Activated CD8-positive, alpha-beta memory T cell treated with anti-CD3 and anti-CD28 coated beads, Interleukin-2, amount 50 U/mL, for 4 hours (primary cell): ENCODE measurements around the gene HSD11B1L.
A peak's percentile ranks its signal among the peaks of the same experiment; 100 is the strongest.

Experiments used
- DNase-seq: peaks from one replicate; pipeline ENCODE4 v3.0.0-alpha.2; 2020

Gene HSD11B1L

GRCh38 chr19:5680437-5681368, at the start of gene HSD11B1L, which contains the start of gene MICOS13:
Gene HSD11B1L (plus strand): TSS chr19:5681027. CDS start chr19:5684833, 3,806 bp downstream.
Gene MICOS13 (minus strand): TSS chr19:5680516. CDS start chr19:5680486, 30 bp downstream.
- DNase-seq: peak; percentile 97

- no peak for DNase-seq
Measured at GRCh38 chr19:5631567-5632240, 49.1 kb upstream of the HSD11B1L start.

- DNase-seq: no peak
Measured at GRCh38 chr19:5632241-5632612, 48.6 kb upstream of the HSD11B1L start.

GRCh38 chr19:5632657-5633056, 48.2 kb upstream of the HSD11B1L start:
- no peak for DNase-seq

- no peak for DNase-seq
Measured at GRCh38 chr19:5635427-5635826, 45.4 kb upstream of the HSD11B1L start.

GRCh38 chr19:5637971-5638370, 42.9 kb upstream of the HSD11B1L start:
- DNase-seq: no peak

- no peak for DNase-seq
Measured at GRCh38 chr19:5641171-5641570, 39.7 kb upstream of the HSD11B1L start.

GRCh38 chr19:5642204-5642603, 38.6 kb upstream of the HSD11B1L start:
- no peak for DNase-seq

GRCh38 chr19:5643060-5643459, 37.8 kb upstream of the HSD11B1L start:
- DNase-seq: no peak

GRCh38 chr19:5644037-5644436, 36.8 kb upstream of the HSD11B1L start:
- no peak for DNase-seq

- DNase-seq: no peak
Measured at GRCh38 chr19:5645409-5645808, 35.4 kb upstream of the HSD11B1L start.

GRCh38 chr19:5646703-5647102, 34.1 kb upstream of the HSD11B1L start:
- DNase-seq: no peak

- DNase-seq: no peak
Measured at GRCh38 chr19:5648464-5648863, 32.4 kb upstream of the HSD11B1L start.

- DNase-seq: no peak
Measured at GRCh38 chr19:5651361-5651760, 29.5 kb upstream of the HSD11B1L start.

GRCh38 chr19:5652261-5652660, 28.6 kb upstream of the HSD11B1L start:
- no peak for DNase-seq

GRCh38 chr19:5654931-5655330, 25.9 kb upstream of the HSD11B1L start:
- no peak for DNase-seq

GRCh38 chr19:5655412-5655811, 25.4 kb upstream of the HSD11B1L start:
- DNase-seq: no peak

GRCh38 chr19:5661483-5661882, 19.3 kb upstream of the HSD11B1L start:
- no peak for DNase-seq

- DNase-seq: no peak
Measured at GRCh38 chr19:5663904-5664303, 16.9 kb upstream of the HSD11B1L start.

- DNase-seq: no peak
Measured at GRCh38 chr19:5664515-5664914, 16.3 kb upstream of the HSD11B1L start.

- DNase-seq: no peak
Measured at GRCh38 chr19:5665781-5666513, 14.9 kb upstream of the HSD11B1L start.

GRCh38 chr19:5666921-5667610, 13.8 kb upstream of the HSD11B1L start:
- no peak for DNase-seq
